CD1c-positive myeloid dendritic cell (primary cell): Measurements from ENCODE around the gene TRIM29.

Source experiments
- DNase-seq: peaks from one replicate; pipeline ENCODE4 v3.0.0-alpha.2; 2016; ENCODE audit errors: extremely low spot score

The TRIM29 gene

DNA sequence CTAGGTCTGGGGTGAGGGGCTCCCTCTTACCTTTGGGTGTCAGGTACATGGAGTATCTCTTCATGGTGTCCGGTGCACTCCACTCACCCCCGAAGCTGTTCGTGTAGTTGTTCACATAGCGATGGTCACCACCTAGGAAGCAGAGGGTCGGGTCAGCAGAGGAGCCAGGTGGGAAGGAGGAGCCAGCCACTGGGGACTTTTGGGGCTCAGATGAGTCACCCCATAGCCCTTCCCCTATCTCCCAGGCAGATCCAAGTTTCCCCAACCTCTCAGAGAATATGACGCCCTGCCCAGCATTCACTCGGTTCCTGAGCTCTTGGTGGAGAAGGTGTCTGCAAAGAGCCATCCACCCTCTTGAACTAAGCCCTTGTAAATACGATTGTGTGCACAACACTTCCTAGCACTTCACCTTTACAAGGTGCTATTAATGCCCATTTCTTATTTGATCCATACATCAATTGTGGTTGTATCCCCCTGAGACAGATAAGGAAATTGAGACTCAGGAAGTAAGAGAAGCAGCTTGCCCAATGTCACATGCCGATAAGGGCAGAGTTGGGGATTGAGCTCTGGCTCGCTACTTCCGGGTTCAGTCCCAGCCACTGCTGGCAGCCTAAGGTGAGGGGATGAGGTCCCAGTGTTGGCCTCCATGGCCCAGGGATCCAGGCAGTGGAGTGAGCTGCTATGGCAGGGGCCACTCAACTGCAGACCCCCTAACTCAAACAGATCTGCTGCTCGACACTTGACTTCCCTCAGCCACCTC, 14.8 kb downstream of the TRIM29 start:
- no peak for DNase-seq

DNA sequence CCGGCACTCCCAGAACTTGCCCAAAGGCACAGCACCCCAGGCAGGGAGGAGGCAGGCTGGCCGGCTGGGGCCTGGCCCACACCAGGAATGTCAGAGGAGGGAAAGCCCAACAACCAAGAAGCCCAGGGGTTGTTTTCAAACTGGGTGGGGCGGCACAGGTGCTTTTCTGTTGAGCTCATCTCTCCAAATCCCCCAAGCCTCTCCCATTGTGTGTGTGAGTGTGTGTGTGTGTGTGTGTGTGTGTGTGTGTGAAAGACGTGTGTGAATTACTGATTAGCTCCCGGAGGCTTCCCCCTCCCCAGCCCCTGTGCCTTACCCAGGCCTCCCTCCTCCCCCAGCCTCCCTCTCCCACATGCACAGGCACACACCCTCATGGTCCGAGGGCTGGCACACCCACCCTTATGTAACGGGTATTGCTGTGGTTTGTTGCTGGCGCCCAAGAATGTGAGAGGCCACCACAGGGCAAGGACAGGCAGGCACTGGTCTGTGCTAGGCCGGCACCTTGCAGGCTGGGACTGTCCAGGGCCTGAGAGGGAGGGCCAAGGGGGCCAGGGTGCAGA, 15.9 kb downstream of the TRIM29 start:
- DNase-seq, result no peak

- DNase-seq, result no peak
These were observed 16.6 kb downstream of the TRIM29 start for GRCh38 chr11:120121336-120121735.

- DNase-seq, result no peak
These were observed 17.0 kb downstream of the TRIM29 start for GRCh38 chr11:120120805-120121335.

- DNase-seq, result no peak
These were observed 18.8 kb downstream of the TRIM29 start for GRCh38 chr11:120119121-120119520.

GRCh38 chr11:120117991-120118390, 19.9 kb downstream of the TRIM29 start:
- DNase-seq, result no peak

GRCh38 chr11:120116966-120117365, 20.9 kb downstream of the TRIM29 start:
- DNase-seq, result no peak

- DNase-seq, result no peak
These were observed 22.5 kb downstream of the TRIM29 start for GRCh38 chr11:120115272-120116000.

- DNase-seq, result no peak
These were observed 25.6 kb downstream of the TRIM29 start for GRCh38 chr11:120112174-120112796.

- DNase-seq, result no peak
These were observed 28.4 kb downstream of the TRIM29 start for GRCh38 chr11:120109531-120109930.

DNA sequence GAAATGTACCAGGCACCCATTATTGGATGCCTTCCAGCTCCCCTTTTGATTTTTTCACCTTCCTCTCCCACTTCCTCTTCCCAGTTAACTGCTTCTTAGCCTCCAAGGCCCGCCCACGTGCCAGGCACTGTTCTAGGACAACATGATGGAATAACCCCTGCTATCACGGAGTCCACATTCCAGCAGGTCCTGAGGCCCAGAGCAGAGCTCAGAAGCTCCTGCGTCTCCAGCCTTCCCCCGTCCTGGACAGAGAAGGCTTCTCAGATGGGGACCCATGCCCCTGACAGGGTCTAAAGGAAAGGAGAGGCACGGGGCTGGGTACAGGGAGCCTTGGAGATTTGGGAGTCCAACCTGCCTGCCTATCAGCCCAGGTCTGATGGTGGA, 29.1 kb downstream of the TRIM29 start:
- no peak for DNase-seq

DNA sequence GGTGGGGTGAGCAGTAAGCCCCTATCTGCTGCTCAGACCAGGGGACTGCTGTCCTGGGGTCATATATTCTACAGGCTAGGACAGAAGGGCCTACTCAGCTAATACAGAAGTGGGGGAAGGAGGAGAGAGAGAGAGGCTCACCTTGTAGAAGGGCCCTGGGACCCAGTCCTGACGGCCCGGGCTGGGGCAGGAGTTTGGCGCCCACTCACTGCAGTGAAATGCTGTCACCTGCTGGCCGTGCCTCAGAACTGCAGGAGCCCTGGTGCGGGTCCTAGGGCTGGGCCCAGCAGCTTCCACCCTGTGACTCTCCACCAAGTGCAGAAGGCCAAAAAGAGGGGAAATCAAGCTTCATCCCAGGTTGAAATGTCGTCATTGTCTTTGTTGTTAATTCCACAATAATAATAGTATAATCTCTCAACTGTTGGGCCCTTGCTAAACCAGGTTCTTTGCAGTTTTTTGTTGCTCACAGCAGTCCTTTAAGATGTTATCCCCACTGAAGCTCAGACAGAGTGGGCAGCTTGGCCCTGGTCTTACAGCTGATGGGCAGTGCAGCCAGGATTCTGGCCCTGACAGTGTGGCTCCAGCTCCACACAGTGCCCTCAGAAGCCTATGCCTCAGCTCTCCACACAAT, 29.6 kb downstream of the TRIM29 start:
- DNase-seq, result peak; percentile 72

DNA sequence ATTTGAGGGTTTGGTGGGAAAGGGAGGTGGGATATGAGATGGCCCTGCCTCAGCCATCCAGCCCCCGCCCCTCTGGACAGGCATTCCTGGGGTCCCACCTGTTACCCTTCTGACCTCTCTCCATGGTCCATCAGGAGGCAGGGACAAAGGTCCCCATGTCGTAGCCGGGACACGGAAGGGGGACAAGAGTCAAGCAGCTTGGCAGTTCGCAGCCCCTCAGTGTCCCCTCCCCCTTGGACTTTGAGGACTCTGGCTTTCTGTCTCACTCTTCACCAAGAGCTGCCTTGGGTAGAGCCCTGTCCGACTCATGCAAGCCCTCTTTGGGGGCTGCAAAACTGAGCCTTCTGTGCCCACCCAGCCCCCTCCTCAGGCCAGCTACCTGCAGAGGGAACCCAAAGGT, 30.2 kb downstream of the TRIM29 start:
- DNase-seq, result no peak

DNA sequence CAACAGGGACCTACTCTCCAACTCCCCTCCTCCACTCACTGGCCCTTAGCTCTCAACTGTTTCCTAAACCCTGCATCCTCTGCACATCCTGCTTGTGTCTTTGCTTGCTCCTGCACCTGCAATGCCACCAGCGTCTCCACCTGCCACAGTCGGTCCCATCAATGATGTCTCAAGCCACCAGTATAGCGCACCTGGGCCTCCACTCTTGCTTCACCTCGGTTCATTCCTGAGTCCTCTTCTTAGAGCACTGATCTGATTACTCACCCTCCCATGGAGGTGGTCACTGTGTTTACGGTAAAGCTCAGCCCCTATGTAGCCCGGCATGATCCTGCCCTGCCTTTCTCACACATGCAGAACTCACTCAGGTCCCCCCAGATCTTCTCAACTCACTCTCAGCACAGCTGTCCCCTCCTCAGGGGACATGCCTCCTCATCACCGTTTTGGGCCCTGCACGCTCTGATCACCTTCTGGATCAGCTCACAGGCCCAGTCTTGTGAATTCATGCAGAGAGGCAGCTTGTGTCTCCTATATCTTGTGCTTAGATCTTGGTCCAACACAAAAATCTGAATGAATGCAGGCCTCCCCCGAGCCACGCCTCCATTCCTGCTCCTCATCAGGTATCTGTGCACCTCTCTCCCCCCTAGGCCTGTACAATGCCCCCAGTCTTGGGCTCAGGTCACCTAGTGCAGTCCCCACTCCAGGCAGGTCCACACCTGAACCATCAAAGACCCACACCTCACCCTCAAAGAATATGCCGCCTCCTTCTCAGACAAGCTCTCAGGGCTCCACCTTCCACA, 31.4 kb downstream of the TRIM29 start:
- DNase-seq, result no peak

- DNase-seq, result no peak
These were observed 32.3 kb downstream of the TRIM29 start for GRCh38 chr11:120105576-120105975.

- DNase-seq, result no peak
These were observed 33.8 kb downstream of the TRIM29 start for GRCh38 chr11:120104041-120104565.

DNA sequence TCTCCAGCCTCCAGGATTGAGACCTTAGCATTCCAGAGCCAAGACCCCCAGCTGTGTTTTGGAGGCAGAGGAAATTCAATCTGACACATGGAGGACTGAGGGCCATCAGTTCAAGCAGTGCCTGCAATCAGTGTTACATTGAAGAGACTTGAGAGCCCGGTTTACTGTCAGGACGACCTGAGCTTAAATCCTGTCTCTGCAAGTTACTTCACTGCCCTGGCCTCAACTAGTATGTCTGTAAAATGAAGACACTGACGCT, 35.1 kb downstream of the TRIM29 start:
- DNase-seq, result no peak

- no peak for DNase-seq
These were observed 35.7 kb downstream of the TRIM29 start for GRCh38 chr11:120102050-120102863.

- no peak for DNase-seq
These were observed 39.4 kb downstream of the TRIM29 start for GRCh38 chr11:120098503-120099020.
